RKO (cell line): Measurements from ENCODE around the gene EBF4.
A peak's percentile ranks its signal among the peaks of the same experiment; 100 is the strongest.

Source experiments
- DNase-seq: peaks from one replicate; pipeline ENCODE4 v3.0.0-alpha.2; 2016; ENCODE audit warnings: low spot score

The EBF4 gene

DNA sequence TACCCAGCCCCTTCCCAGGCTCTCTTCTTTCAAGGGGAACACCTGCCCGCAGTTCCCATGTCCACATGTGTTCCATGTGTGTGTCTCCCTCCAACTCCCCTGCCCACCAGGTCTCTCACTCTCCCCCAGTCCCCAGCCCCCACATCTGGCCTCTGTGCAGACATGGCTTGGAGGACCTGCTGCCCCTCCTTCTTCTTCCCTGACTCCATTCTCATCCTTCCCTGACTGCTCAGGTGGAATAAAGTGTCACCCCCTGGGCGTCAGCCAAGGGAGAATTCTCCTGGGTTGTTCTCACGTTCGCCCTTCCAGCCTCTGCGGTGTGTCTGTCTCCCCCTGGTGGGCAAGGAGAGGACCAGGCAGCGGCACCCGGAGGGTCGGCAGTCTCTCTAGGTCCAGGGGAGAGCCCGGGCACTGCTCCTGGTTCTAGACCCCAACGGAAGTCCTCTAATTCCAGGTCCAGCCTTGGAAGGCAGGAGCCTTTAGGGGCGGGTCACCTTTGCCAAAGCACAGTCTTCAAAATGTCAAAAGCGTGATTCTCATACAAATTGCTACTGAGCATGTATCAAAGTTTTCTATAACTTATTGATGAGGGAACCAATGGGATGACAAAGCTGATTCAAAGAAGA is 50.5 kb downstream of the EBF4 start:
- peak; percentile 68 for DNase-seq

DNA sequence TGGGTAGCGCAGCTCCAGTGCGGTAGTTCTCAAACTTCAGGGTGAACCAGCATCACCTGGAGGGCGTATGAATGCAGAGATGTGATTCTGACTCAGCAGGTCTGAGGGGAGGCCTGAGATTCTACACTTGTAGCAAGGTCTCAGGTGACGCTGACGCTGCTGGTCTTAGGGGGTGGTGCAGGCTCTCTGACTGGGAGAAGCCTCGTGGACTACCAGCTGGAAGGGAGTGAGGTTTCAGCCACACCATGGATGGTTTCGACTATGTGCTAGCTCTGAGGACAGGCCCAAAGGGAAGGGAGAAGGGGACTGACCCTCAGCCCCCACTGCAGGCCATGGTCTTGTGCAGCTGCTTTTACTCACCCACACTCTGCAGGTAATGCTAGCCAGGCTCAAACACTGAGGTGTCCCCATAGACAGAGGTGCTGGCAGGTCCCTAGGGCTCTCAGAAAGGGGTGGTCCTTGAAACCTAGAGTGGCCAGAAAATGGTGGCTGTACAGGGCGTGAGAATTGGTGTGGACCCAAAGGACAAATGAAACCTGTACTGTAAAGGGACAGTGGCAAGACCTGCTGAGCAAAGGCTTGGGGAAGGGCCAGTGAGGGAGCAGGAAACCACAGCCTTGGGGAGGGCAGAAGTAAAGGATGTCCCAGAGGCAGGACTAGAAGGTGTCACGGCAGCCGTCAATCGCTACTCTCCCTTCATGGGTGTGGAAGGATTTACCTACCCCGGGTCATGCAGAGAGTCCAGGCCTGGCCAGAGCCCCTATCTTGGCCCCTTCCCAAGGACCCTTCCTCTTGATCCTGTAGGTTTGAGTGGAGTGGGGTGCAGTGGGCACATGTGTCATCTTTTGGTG is 52.7 kb downstream of the EBF4 start:
- DNase-seq, result no peak

DNA sequence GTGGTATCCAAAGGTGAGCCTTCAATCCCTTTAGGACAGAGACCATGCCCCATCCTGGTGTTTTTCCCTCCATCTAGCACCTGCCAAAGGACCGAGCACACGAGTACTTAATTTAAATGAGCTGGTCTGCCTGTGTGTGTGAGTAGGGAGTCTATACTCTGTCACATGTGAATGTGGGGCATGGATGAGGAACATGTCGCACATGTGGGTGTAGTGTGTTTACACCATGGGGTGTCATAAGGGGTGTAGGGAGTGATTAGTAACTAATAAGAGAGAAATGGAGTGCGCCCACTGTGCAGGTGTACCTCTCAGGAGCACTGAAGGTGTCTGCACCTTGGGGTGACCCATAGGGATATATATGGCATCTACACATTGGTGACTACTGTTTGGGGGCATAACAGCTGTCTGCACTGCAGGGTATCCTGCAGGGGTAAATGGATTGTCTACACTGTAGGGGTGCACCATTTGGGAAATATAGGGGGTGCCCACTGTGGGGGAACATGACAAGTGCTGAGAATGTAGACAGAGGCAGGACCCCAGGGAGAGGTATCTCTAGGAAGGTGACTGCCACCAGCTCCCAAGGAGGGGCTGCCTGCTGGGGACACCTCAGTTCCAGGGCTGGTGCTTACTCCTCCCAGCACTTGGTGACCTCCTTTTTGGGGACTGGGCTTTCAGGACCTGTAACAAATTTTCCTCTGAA is 53.5 kb downstream of the EBF4 start:
- no peak for DNase-seq

DNA sequence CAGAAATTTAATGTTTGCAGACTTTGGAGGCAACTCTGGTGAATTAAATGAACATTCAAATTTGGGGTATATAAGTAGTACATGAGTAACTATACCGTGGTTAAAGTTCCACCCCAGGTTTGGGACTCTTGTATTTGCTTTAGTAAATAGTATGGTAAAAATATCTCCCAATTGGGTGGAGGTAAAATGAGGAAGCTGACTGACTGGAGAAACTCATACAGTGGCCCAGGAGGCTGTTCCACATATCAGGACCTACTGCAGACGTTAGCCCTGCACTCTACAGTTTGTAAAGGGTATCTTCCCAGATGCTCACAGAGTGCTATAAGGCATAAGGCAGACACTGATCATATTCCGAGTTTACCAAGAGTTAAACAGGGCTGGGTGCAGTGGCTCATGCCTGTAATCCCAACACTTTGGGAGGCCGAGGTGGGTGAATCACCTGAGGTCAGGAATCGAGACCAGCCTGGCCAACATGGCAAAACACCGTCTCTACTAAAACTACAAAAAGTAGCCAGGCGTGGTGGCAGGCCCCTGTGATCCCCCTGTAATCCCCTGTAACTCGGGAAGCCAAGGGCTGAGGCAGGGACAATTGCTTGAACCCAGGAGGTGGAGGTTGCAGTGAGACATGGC is 54.2 kb downstream of the EBF4 start:
- no peak for DNase-seq

DNA sequence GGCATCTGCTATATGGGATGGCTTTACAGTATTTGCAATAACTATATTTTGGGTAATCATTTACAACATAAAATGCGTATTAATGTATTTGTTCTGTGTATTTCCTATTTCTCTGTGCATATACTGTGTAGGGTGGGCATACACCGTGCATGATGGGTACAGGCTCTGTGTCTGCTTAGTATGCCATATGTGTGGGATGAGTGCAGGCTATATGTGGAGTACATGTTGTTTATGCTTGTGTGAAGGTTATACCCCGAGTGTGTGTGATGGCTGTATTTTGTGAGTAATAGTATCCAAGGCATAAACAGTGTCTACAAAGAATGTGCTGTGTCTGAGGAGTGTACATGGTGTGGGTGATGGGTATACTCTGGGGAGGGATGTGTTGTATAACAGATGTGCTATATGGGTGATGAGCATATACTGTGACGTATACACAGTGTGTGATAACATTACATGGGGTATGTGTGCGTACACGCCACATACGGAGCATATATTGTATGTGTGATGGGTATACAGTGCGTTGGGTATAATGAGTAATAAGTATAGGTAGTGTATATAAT is 55.2 kb downstream of the EBF4 start:
- DNase-seq, result no peak

DNA sequence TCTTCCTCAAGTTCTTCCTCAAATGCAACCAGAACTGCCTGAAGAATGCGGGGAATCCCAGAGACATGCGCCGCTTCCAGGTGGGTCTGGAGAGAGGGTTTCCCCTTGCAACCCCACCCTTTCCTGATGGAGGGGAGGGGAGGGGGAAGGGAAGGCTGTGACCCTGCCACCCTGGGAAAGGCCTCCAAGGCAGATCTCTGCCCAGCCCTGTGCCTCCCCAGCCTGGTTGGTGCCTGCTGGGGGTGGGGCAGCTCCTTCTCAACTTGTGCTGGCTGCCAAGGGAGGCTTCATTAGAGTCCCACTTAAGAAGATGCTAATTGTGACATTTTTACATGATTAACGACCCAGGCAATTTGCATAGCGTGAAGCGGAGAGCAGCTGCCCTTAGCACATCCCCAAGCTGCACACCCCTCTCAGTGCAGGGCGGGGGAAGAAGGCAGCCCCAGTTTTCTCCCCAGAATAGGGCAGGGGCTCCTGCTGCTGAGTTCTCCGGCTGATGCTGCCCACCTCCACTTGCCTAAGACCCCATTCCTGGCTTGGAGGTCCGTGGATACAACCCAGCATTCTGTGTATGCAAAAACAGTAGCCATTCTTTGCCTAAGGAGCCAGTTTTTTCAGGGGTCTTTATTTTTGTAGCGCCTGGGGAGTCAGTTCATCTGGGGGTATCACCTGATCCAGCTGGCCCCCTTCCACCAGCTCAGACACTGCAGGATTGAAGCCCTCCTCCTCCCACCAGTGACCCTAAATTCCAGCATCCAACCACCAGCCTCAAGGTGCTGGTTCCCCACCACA is 56.2 kb downstream of the EBF4 start:
- no peak for DNase-seq

DNA sequence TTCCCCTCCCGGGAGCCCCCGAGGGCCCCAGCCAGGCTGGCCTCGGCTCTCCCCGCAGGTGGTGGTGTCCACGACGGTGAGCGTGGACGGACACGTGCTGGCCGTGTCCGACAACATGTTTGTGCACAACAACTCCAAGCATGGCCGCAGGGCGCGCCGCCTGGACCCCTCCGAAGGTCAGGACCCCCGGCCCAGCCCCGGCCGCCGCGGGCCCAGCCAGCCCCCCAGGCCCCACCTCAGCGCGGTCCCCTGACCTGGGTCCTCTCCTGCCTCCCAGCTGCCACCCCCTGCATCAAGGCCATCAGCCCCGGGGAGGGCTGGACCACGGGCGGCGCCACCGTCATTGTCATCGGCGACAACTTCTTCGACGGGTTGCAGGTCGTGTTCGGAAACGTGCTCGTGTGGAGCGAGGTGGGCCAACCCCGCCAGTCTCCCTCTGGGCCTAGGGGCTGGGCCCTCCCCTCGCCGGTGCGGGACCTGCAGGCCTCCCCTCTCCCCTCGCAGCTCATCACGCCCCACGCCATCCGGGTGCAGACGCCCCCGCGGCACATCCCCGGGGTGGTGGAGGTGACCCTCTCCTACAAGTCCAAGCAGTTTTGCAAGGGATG is 56.9 kb downstream of the EBF4 start:
- DNase-seq, result no peak

DNA sequence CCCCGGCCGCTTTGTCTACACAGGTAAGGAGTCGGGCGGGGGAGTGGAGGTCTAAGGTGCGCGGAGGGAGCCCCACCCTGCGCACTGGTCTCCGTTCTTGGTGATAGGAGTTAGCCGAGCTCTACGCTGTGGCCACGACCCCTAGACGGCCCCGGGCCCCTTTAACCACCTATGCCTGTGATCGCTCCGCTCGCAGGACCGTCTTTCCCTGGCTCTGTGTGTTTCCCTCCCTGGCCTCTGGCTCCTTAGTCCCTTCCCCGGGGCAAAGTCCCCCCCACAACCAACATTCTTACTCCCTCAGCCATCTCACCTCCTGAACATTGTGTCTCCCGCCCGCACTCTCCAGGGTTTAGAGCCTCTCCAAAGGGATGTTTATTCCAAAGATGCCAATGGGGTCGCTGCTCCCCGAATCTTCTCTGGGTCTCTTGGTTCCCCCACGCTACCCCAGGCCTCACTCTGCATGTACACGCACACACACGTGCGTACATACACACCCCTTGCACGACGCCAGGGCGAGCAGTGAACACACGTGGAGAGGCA is 57.4 kb downstream of the EBF4 start:
- no peak for DNase-seq

DNA sequence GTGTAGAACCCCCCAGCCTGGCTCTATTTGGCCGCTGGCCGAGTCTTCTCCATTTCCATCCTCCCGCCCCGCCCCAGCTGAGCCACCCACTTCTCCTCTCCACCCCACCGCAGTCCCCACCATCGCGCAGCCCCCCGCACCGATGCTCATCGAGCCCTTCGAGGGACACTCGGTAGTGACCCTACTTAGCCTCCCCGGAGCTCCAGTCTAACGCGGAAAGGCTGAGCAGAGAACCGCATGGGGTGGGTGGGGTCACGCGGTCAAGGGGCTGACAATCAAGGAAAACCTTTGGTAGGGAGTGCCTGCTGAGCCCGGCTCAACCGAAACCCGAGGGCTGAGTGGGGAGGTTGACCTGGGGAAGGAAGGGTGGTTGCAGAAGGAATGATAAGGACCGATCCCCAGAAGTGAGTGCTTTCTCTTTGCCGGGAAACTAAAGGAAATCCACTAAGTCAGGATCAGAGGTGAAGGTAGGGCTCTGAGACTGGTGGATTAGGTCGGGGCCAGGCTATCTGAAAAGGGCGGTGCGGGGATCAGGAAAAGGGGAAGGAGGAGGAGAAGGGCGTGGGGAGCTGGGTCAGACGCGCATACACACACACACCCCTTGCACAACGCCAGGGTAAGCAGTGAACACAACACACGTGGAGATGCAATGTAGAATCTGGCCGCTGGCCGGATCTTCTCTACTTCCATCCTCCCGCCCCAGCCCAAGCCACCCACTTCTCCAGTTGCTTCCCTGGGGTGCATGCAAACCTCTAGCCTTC is 58.1 kb downstream of the EBF4 start:
- no peak for DNase-seq

DNA sequence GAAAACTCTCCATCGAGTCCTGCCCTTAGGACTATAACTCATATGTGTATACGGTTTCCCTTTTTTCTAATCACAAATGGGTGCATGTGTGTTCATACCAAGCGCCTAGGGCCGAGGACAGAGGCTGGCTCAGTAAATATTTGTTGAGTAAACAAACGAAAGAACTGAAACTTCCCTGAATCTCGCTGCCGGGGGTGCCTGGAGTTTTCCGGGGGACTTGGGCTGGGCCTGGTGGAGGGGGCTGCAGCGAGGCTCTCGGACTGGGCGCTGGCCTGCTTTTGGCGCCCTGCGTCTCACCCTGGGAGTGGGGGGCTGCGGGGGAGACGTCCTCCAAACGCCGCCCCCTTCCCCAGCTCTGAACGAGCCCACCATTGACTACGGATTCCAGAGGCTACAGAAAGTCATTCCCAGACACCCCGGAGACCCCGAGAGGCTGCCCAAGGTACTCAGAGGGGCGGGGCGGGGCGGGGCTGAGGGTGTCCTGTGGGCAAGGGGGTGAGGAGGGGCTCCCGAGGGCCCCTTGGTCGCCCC is 58.8 kb downstream of the EBF4 start:
- no peak for DNase-seq

DNA sequence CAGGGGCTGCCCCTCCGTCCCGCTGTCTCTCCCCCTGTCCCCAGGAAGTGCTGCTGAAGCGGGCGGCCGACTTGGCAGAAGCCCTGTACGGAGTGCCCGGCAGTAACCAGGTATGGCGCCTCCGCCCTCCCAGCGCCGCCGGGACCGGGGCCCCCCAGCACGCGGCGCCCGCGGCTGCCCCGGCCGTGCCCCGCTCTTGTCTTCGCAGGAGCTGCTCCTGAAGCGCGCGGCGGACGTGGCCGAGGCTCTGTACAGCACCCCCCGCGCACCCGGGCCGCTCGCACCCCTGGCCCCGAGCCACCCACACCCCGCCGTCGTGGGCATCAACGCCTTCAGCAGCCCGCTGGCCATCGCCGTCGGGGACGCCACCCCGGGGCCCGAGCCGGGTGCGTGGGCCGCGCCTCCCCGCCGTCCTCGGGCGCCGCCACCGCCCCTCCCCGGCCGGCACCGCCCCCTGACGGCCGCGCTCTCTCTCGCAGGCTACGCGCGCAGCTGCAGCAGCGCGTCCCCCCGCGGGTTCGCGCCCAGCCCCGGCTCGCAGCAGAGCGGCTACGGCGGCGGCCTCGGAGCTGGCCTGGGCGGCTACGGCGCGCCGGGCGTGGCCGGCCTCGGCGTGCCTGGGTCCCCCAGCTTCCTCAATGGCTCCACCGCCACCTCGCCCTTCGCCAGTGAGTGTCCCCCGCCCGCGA is 59.4 kb downstream of the EBF4 start:
- DNase-seq, result no peak

DNA sequence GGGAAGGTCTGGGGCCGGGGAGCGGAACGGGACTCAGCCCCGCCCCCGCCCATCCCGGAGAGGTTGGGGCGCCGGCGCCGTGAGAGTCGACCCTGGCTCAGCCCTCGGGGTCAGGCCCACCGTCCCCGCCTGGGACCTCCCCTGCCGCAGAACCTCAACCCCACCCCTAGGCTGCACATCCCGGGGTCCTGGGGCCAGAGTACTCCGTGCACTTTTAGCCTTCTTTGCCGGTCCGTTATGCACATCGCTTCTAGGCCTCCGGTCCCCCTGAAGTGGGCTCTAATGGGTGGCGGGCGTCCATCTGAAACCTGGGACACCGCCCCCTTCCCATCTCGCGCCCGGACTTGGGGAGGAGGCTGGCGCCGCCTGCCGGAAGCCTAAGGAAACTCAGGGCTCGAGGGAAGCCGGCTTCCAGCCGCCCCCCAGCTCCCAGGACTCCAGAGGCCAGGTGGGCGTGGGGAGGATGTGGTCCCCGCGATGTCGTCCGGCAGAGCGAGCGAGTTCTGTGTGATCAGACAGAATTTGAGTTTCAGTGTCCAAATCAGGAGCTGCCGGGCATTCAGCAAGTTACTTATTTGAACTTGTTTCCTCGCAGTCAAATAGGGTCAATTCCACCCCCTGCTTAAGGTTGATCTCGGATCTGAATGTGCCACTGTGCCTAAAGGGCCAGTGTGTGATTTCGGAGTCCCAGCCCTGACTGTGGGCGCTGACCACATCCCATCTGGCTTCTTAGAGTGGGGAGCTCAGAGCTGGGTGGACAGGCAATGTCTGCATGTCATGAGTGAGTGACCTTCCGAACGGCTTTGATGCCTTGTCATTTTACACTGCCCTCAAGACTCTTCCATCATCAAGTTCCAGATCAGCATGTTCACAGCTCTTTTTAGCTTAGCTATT is 60.2 kb downstream of the EBF4 start:
- peak; percentile 44 for DNase-seq

DNA sequence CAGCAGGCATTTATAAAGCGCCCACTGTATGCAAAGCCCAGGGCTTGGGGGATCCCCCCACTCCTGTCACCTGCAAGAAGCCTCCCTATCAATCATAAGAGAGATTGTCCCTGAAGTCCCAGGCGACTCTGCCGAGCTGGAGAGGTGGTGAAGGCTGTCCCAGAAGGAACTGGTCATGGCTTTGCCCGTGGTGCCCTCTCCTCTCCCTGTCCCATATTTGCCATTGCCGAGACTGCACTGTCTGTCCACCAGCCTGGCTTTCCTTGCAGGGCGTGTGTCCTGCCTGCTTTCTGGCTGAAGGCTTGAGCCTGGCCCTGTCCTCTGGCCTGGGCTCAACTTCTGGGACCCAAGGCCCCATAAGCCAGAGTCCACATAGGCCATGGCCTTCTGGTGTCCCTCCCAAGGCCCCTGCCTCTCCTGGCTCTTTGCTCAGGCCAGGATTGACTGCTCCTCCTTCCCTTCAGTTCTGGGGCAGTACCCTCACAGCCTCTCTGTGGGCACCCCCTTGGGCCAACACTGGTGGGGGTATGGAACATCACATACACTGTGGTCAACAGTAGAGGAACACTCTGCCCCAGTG is 61.0 kb downstream of the EBF4 start:
- no peak for DNase-seq

DNA sequence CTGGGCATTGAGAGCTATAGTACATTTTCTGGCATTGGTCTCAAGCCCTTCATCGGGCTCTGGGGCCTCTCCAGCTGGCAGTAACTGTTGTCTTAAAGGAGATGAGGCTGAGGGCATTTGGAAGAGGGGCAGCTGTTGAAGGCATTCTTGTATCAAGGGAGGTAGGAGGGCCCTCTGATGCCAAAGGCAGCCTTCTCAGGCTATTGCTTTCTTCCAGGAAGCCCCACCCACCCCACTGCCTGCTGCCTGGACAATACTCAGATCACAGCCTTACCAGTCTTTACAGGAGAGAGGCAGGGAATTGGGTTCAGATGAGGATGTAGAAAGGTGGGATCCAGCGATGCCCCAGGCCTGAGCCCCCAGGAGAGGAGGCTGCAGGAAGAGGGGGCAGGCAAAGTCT is 61.8 kb downstream of the EBF4 start:
- DNase-seq, result no peak

DNA sequence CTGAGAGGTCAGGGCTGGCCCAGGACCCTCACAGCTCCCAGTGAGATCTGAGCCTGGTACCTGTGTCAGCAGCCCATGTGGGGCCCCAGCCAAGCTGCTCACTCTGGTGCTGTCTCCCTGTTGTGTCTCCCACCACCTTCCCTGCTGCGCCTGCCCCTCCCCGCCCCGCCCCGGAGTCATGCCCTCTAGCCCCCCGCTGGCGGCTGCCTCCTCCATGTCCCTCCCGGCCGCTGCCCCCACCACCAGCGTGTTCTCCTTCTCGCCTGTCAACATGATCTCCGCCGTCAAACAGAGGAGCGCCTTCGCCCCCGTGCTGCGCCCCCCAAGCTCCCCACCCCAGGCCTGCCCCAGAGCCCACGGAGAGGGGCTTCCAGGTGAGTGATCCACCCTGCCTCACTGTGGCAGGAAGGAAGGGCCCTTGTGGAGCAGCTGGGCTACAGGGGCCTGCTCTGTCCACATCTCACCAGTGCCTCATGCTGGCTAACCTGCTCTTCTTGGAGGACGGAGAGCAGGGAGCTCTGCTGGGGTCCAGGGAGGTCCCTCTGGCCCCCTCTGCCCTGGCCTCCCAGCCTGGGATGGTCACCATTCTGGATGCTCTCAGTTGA is 63.0 kb downstream of the EBF4 start:
- no peak for DNase-seq

DNA sequence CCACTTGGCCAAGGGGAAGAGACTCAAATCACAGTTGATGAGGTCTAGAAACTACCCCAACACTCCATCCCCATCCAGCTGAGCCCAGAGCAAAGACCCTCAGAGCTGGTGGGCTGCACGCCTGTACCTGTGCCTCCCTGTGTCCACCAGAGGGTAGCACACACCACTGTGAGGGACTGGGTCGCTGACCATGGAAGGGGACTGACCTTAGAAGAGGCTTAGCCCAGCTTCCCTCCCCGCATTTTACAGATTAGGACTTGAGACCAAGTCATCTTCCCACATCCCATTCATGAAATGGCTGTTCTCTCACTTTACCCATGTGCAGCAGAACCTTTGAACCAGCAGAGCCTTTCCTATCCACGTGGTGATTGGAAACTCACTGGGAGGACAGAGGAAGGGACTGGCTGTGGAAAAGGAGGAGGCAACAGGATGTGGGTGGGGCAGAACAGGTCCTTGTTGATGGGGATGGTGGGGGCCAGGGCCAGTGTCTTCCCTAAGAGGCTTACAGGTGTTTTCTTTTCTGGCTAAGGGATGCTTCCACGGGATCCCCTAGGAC is 63.6 kb downstream of the EBF4 start:
- DNase-seq, result peak; percentile 38

DNA sequence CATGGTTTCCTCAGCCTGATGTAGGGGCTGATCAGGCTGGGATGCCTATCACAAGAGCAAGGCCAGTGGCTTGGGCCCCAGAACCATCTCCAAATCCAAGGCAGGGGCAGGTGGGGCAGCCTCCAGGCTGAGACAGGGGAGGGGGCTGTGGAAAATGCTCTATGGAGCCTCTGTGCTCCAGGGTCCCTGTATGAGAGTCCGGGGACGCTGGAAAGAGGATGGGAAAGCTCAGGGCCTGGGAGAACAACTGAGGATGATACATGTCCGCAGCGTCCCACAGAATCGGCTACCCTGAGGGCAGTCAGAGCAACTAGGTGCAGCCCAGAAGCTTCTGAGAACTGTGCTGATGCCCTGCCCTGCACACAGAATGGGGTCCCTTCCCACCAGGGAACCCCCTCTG is 64.4 kb downstream of the EBF4 start:
- DNase-seq, result no peak
